Measurements from ENCODE around the gene RFPL2.

Gene RFPL2

DNA sequence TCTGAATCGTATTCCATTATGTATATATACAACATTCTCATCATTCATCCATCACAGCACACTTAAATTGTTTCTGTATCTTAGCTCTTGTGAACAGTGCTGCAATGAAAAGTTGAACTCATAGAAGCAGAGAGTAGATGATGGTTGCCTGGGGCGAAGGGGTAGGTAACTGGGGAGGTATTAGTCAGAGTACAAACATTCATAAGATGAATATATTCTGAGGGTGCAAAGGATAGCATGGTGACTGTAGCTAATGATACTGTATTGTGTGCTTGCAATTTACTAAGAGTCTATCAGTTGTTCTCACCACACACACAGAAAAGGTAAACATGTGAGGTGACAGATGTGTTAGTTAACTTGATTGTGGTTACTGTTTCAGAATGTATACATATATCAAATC, 12.6 kb upstream of the RFPL2 start:
- ATAC-seq = no peak
- no peaks in the 10 kb centered on the region for H3K36me3 Mint-ChIP-seq
- H3K27me3 Mint-ChIP-seq = peaks cover 42% of the 10 kb centered on the region
- H3K27ac Mint-ChIP-seq = no peak overlapping the region
- H3K4me1 Mint-ChIP-seq = no peaks in the 10 kb centered on the region
- H3K4me3 Mint-ChIP-seq = no peak overlapping the region
- peaks cover 5% of the 10 kb centered on the region for H3K9me3 Mint-ChIP-seq

GRCh38 chr22:32216911-32217310, 12.0 kb upstream of the RFPL2 start:
- peaks cover 5% of the 10 kb centered on the region for H3K9me3 Mint-ChIP-seq
- H3K4me3 Mint-ChIP-seq = no peak overlapping the region
- peaks cover 47% of the 10 kb centered on the region for H3K27me3 Mint-ChIP-seq
- H3K36me3 Mint-ChIP-seq = no peaks in the 10 kb centered on the region
- H3K4me1 Mint-ChIP-seq = no peaks in the 10 kb centered on the region
- no peak for ATAC-seq
- H3K27ac Mint-ChIP-seq = no peak overlapping the region

DNA sequence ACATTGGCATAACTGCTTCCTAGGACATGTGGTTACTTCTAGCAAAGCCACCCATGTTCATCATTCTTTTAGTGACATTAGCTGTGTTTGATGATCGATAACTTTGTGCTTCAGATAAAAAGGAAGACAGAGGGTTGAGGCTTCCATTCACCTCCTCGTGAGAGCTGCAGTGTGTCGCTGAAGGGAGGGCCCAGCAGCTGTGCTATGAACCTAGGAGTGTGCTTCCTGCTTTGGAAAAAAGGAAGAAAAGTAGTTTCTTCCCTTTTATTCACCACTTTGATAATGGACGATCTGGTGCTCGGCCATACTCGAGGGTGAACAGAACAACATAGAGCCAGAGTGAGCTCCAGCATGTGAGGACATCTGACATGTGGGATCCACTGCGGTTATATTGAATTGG, 6.1 kb upstream of the RFPL2 start:
- no peaks in the 10 kb centered on the region for H3K36me3 Mint-ChIP-seq
- no peak overlapping the region for H3K4me3 Mint-ChIP-seq
- no peaks in the 10 kb centered on the region for H3K4me1 Mint-ChIP-seq
- no peak for ATAC-seq
- H3K9me3 Mint-ChIP-seq = no peaks in the 10 kb centered on the region
- no peak overlapping the region for H3K27ac Mint-ChIP-seq
- H3K27me3 Mint-ChIP-seq = peaks cover 57% of the 10 kb centered on the region

DNA sequence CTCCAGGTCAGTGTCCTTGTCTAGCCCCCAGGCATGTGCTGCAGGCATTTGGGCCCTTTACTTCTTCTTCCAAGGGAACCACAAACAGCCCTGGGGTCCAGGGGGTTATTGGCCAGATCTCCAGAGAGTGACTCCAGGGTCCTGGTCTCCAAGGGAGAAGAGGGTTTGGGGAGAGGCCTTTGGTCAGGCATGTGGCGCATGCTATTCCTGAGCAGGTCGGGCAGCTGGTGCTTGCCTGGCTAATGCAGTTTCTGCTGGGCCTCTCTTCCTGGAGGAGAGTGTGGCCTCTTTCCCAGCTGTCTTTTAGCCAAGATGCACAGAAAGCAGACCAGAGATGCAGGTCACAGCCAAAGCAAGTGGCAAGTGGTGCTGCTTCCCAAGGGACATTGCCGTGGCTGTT, 3.8 kb upstream of the RFPL2 start:
- peaks cover 66% of the 10 kb centered on the region for H3K27me3 Mint-ChIP-seq
- no peak overlapping the region for H3K27ac Mint-ChIP-seq

DNA sequence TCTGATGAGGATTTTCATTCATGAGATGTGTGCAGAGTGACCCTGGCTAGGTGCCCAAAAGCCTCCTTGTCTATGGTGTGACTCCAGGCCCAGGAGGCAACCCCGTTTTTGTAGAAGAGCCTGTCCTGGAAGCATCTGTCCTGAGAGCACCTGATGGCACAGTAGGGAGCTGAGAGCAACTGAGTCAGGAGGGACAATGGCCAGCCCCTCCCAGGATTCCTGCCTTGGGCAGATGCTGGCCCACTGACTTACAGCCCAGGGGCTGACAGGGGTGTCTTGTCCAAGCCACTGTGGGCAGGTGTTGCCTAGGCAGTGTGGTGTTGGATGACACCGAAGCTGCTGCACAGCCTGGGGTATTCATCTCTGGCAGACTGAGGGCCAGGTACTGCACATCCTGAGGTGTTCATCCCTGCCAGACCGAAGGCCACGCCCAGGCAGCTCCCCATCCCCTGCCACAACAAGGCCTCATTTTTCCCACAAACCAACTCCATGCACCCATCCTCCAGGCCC, 3.2 kb upstream of the RFPL2 start:
- ATAC-seq = no peak
- Mint-ChIP-seq H3K27ac (no peak overlapping the region), H3K36me3 (no peaks in the 10 kb centered on the region), H3K4me1 (no peaks in the 10 kb centered on the region), H3K4me3 (no peak overlapping the region), H3K9me3 (no peaks in the 10 kb centered on the region), H3K27me3 (peaks cover 70% of the 10 kb centered on the region)

More for the DNA sequence above, 3.8 kb upstream of the RFPL2 start:
- Mint-ChIP-seq H3K4me3 (no peak overlapping the region), H3K9me3 (no peaks in the 10 kb centered on the region), H3K36me3 (no peaks in the 10 kb centered on the region), H3K4me1 (no peaks in the 10 kb centered on the region)
- ATAC-seq = no peak

DNA sequence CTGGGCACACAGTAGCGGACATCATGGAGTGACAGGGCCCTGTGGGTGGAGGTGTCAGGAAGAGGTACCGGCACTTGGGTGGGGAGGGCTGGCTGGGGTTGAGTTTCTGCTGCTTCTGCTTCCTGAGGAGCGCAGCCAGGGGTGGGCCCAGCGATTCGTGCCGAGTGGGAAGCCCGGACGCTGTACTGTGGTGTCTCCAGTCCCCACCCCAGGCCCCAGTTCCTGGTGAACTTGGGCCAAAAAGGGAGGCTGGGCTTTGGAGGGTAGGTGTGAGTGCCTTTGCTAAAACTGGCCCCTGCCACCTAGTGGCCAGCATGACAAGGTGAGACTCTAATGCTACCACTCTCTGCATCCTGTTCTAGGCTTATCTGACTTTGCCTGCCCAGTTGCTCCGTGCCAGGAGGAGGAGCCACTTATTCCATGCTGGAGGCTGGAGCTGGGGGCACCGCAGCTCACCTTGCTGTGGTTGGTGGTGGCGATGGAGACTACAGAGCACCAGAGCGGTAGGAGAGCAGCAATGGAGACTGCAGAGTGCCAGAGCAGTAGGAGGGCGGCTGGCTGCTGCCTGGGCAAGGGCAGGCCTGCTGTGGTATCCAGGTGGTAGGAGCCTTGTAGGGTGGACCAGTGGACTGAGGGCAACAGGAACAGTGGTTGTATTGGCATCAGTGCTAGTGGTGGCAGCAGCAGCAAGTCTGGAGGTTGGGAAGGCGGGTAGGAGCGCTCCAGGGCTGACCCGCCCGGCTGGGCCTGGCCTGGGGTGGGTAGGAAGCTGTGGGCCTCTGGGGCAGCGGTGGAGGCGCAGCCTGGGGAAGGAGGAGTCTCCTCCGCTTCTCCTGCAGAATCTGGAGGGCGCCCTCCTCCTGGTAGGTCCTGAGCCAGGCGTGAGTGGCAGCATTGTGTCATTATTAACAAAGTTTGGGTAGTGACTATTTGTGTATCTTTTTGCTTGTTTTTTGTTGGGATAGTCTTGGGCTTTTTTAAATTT, 2.2 kb upstream of the RFPL2 start:
- no peak for ATAC-seq
- Mint-ChIP-seq H3K4me3 (no peak overlapping the region), H3K27me3 (peaks cover 70% of the 10 kb centered on the region), H3K4me1 (no peaks in the 10 kb centered on the region), H3K27ac (no peak overlapping the region), H3K36me3 (no peaks in the 10 kb centered on the region), H3K9me3 (no peaks in the 10 kb centered on the region)

- no peaks in the 10 kb centered on the region for H3K36me3 Mint-ChIP-seq
- H3K27me3 Mint-ChIP-seq = peaks cover 71% of the 10 kb centered on the region
- no peak overlapping the region for H3K27ac Mint-ChIP-seq
- no peak overlapping the region for H3K4me3 Mint-ChIP-seq
- H3K4me1 Mint-ChIP-seq = no peaks in the 10 kb centered on the region
- peak; percentile 10 for ATAC-seq
- no peaks in the 10 kb centered on the region for H3K9me3 Mint-ChIP-seq
These were observed 1.3 kb upstream of the RFPL2 start for GRCh38 chr22:32205974-32206773.

- no peaks in the 10 kb centered on the region for H3K36me3 Mint-ChIP-seq
- H3K4me1 Mint-ChIP-seq = no peaks in the 10 kb centered on the region
- H3K4me3 Mint-ChIP-seq = peak overlapping the region; percentile 59
- ATAC-seq = no peak
- H3K27ac Mint-ChIP-seq = no peak overlapping the region
- no peaks in the 10 kb centered on the region for H3K9me3 Mint-ChIP-seq
- H3K27me3 Mint-ChIP-seq = peaks cover 73% of the 10 kb centered on the region
These were observed 625 bp downstream of the RFPL2 start for GRCh38 chr22:32204040-32204855.

DNA sequence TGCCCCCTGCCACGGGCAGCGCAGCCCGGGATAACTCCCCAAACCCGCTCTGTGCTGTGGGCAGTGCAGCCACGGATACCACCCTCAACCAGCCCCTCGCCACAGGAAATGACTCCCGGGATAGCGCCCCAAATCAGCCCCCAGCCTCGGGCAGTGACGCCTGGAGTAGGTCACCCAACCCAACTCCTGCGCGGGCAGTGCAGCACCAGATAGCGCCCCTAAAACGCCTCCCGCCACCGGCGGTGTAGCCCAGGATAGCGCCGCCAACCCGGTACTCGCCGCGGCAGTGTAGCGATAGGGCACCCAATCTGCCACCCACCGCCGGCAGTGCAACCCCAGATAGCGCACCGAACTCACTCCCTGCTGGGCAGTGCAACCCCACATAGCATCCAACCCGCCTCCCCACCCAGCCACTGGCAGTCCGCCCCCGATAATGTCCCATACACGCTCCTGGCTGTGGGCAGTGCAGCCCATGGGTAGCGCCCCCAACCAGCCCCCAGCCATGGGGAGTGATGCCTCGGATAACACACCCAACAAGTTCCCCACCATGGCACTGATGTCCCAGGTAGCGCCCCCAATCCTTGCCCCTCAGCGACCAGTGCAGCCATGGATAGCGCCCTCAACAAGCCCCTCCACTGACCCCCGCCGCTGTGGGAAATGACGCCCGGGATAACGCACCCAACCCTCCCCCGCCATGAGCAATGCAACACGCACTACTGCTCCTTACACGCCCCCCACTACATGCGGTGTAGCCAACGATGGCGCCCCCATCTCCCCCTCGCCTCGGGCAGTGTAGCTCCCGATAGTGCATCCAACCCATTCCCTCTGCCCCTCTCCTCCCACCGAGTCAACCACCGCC, 1.5 kb downstream of the RFPL2 start:
- Mint-ChIP-seq H3K27me3 (peaks cover 81% of the 10 kb centered on the region), H3K36me3 (no peaks in the 10 kb centered on the region), H3K9me3 (no peaks in the 10 kb centered on the region), H3K27ac (no peak overlapping the region), H3K4me1 (no peaks in the 10 kb centered on the region), H3K4me3 (no peak overlapping the region)
- ATAC-seq = no peak

DNA sequence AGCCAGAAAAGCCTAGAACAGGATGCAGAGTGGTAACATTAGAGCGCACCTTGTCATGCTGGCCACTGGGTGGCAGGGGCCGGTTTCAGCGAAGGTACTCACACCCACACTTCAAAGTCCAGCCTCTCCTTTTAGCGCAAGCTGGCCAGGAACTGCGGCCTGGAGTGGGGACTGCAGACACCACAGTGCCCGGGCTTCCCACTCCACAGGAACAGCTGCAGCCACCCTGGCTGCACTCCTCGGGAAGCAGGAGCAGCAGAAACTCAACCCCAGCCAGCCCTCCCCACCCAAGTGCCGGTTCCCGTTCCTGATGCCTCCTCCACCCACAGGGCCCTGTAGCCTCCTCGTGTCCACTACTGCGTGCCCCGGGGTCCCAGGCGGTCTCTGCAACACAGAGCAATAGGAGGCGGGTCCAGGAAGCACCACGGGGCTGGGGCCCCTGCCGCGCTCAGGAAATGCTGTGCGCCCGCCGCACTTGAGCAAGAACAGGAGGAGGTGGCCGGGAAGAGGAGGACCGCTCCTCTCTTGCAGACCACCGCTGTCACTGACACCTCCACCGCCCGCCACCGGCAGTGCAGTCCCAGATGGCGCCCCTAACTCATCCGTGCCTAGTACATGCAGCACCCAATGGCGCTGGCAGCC, 2.2 kb downstream of the RFPL2 start:
- Mint-ChIP-seq H3K4me3 (no peak overlapping the region), H3K36me3 (no peaks in the 10 kb centered on the region), H3K27me3 (peaks cover 85% of the 10 kb centered on the region), H3K27ac (no peak overlapping the region), H3K4me1 (no peaks in the 10 kb centered on the region), H3K9me3 (no peaks in the 10 kb centered on the region)
- ATAC-seq = no peak

GRCh38 chr22:32202161-32202538, 2.7 kb downstream of the RFPL2 start:
- ATAC-seq = no peak
- Mint-ChIP-seq H3K36me3 (no peaks in the 10 kb centered on the region), H3K27me3 (peaks cover 82% of the 10 kb centered on the region), H3K4me3 (no peak overlapping the region), H3K4me1 (no peaks in the 10 kb centered on the region), H3K9me3 (no peaks in the 10 kb centered on the region), H3K27ac (no peak overlapping the region)

DNA sequence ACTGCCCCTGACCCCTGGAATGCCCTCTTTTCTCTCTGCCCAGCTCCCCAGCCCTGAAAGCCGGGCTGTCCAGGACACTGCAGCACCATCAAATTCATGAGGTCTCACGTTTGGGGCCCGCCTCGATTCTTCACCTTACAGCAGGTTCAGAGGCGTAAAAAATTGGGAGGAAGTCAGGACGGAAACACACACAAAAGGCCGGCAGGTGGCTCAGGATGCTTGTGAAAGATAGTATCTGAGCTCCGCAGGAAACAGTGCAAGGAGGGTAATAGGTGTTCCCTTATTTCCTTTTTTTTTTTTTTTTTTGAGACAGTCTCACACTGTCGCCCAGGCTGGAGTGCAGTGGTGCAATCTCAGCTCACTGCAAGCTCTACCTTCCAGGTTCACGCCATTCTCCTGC, 4.1 kb downstream of the RFPL2 start:
- Mint-ChIP-seq H3K27me3 (peaks cover 80% of the 10 kb centered on the region), H3K36me3 (no peaks in the 10 kb centered on the region), H3K27ac (no peak overlapping the region), H3K4me3 (no peak overlapping the region), H3K9me3 (no peaks in the 10 kb centered on the region), H3K4me1 (no peaks in the 10 kb centered on the region)
- ATAC-seq = no peak

DNA sequence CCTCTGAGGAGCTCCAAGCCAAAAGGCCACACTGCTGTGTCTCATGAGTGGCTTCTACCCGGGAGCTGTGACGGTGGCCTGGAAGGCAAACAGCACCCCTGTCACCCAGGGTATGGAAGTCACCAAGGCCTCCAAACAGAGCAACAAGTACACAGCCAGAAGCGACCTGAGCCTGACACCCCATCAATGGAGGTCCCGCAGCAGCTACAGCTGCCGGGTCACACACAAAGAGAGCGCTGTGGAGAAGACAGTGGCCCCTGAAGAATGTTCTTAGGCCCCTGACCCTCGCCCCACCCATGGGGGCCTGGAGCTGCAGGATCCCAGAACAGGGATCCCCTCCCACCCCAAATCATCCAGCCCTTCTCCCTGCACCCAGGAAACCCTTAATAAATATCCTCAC, 4.9 kb downstream of the RFPL2 start:
- H3K4me1 Mint-ChIP-seq = no peaks in the 10 kb centered on the region
- no peak overlapping the region for H3K27ac Mint-ChIP-seq
- no peak for ATAC-seq
- no peaks in the 10 kb centered on the region for H3K36me3 Mint-ChIP-seq
- H3K9me3 Mint-ChIP-seq = no peaks in the 10 kb centered on the region
- peaks cover 80% of the 10 kb centered on the region for H3K27me3 Mint-ChIP-seq
- H3K4me3 Mint-ChIP-seq = no peak overlapping the region

DNA sequence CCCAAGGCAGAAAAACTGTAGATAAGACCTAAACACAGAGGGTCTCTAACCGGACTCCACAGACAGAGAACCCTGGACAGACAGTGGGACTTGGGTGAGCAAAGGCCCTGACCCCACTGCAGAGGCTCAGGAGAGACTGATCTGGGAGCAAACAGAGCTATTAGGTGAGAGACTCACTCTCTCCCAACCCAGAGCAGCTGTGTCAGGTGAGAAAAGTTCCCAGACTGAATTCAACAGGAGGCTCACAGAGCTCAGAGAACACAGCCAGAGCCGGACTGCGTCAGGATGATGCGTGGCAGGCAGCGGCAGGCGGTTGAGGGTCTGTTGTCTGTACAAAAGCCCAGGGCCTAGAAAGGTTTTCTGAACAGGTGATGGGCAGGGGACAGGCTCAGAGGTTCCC, 5.5 kb downstream of the RFPL2 start:
- Mint-ChIP-seq H3K27me3 (peaks cover 74% of the 10 kb centered on the region), H3K36me3 (no peaks in the 10 kb centered on the region)

More for the DNA sequence above, 5.5 kb downstream of the RFPL2 start:
- ATAC-seq = no peak
- Mint-ChIP-seq H3K9me3 (no peaks in the 10 kb centered on the region), H3K4me3 (no peak overlapping the region), H3K27ac (no peak overlapping the region), H3K4me1 (no peaks in the 10 kb centered on the region)

All from stimulated activated memory B cell treated with anti-CD40 and anti-IgM and Interleukin-4, amounts not matched to agents 10 μg/mL and 1 μg/mL and 100 μg/mL, for 72 hours (primary cell).